Measurements from ENCODE around the gene RAI14.
"Not testable (repeated sequence)": the region's sequence is repeated elsewhere in the genome, so short reads cannot be mapped to it uniquely, and the experiment has no call there.

Gene RAI14

DNA sequence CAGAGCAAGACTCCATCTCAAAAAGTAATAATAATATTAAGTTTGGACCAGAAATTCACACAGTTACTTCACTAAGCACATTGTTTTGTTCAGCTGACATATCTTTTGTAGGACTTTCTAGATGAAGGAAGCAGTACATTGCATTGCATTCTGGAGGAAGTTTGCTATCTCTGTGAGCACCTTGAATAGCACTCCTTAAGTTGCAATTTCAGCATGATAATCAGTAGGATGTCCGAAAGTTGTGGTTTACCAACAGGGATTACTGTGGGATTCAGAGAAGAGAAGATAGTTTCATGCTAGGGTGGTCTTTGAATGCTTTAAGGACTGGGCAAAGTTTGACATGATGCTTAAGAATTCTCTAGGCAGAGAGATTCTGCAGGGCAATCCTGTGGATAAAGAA, 164.5 kb downstream of the RAI14 start:
- no peak for DNase-seq (ENCODE audit: low read depth)

DNA sequence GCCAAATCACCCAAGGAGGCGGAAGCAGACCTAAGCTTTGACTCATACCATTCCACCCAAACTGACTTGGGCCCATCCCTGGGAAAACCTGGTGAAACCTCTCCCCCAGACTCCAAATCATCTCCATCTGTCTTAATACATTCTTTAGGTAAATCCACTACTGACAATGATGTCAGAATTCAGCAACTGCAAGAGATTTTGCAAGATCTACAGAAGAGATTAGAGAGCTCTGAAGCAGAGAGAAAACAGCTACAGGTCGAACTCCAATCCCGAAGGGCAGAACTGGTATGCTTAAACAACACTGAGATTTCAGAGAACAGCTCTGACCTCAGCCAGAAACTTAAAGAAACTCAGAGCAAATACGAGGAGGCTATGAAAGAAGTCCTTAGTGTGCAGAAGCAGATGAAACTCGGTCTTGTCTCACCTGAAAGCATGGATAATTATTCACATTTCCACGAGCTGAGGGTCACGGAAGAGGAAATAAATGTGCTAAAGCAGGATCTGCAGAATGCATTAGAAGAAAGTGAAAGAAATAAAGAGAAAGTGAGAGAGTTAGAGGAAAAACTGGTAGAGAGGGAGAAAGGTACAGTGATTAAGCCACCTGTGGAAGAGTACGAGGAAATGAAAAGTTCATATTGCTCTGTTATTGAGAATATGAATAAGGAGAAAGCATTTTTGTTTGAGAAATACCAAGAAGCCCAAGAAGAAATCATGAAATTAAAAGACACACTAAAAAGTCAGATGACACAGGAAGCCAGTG, 167.0 kb downstream of the RAI14 start:
- DNase-seq (ENCODE audit: low read depth) = peak; percentile 37

DNA sequence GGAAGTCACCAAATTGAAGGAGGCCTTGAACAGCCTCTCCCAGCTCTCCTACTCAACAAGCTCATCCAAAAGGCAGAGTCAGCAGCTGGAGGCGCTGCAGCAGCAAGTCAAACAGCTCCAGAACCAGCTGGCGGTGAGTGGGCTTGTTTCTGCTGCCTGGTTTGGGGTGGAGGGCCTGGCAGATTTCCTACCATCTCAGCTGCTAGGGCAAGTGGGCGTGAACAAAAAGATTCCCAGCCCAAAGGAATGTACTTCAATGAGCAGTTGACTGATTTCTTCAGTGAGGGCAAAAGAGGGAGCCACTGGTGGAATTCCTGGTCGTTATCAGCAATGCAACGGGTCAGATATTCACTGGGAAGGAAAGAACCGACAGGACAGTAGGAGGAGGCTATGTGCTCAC, 170.2 kb downstream of the RAI14 start:
- no peak for DNase-seq (ENCODE audit: low read depth)

DNA sequence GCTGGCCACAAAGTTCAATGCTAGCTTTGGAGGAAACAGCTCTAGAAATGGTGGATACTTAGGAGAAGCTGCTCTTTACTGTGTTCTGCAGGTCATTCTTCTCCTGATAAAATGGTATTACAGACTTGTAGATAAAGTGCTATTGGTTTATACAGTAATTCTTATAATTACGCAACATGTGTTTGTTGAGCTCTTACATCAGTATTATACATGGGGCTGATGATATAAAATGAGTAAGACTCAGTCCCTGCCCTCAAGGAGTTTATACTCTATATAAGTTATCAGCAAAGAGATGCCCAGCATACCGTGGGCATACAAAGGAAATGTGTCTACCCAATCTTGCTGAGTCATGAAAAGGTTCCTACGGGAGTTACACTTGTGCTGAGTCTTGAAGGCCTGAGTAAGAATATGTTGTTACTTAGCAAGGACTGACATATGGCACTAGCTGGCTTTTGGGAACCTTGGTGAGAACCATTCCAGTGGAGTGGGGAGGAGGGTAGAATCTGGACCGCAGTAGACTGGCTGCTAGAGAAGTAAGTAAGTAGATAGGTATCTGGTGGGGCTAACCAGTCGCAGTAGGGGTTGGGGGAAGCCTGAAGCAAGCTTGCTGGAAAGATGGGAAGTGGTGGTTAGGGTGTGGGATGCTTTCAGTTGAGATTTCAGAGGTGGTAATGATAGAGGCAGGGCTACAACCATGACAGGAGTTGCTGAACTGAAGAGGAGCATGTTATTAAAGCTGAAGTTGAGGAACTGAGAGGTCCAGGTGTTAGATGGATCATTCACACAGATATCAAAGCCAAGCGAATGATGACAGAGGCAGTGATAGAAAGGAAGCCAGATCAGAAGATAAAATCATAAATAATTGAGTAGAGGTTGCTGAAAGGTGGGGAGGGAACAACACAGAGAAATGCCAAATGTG, 171.7 kb downstream of the RAI14 start:
- no peak for DNase-seq (ENCODE audit: low read depth)

DNA sequence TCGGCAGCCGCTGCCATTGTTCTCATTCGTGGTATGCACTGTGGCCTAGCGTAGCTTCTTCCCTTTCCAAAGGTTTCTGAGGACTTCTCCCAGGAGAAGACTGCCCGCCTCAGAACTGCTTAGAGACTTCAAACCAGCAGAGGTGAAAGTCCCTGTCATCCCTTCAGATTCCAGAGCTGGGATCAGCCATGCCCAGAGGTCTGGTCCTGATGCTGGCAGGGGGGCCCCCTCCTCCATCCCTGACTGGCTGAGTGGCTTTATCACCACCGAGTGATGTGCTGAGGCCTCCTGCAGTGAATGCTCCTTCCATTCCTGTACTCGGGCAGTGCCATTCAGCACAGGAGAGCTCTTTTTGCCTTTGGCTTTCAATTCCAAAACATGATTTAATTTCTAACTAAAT, 174.7 kb downstream of the RAI14 start:
- not testable (repeated sequence) for DNase-seq (ENCODE audit: low read depth)

DNA sequence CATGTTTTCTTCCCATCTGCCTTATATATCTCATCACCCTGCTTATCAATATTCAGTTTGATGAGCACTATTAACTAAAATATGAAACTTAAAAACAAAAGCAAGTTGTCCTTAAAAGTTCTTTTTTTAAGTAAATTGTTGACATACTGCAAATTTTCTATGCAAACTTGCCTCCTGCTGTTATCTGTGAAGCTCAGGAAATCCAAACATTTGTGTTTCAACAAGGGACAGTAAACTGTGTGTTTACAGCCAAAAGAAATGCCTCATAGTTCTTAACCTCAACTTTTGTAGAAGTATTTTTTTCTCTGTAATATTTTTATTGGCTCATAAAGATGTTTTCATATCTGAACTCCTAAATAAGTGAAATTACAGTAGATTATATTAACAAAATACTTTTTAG, 175.2 kb downstream of the RAI14 start:
- DNase-seq (ENCODE audit: low read depth) = no peak

DNA sequence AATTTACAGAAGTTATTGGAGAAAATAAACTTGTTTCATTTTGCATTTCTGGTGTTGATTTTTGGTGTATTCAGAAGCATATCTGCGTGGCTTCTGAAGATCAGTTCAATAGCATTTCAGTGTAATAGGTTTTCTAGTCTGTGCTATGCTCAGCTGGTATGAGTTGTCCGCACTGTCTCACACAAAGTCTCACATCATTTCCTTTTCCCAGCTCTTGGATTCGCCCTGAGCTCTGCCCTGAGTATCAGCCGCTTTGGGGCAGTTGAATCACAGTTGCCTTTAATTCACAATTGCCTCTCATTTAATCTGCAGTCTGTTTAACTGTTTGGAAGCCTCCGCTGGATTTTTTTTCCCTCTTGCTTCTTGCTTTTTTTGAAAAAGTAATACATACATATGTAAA, 176.4 kb downstream of the RAI14 start:
- no peak for DNase-seq (ENCODE audit: low read depth)

DNA sequence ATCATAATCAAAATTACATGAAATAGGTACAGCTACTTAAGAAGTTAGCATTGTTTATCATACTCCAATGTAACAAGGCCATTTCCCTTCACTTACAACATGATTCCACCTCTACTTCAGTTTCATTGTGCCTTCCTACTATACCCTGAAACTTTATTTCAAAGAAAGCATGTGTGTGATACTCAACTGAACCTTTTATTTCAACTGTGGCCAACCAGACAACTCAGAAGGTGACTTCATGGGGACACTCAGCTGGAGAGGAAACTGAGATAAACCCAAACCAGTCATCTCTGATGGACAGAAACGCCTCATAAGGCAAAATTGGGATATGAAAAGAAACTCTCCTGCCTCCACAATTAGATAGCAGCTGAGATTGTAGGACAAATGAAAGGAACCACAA, 177.0 kb downstream of the RAI14 start:
- DNase-seq (ENCODE audit: low read depth) = no peak

DNA sequence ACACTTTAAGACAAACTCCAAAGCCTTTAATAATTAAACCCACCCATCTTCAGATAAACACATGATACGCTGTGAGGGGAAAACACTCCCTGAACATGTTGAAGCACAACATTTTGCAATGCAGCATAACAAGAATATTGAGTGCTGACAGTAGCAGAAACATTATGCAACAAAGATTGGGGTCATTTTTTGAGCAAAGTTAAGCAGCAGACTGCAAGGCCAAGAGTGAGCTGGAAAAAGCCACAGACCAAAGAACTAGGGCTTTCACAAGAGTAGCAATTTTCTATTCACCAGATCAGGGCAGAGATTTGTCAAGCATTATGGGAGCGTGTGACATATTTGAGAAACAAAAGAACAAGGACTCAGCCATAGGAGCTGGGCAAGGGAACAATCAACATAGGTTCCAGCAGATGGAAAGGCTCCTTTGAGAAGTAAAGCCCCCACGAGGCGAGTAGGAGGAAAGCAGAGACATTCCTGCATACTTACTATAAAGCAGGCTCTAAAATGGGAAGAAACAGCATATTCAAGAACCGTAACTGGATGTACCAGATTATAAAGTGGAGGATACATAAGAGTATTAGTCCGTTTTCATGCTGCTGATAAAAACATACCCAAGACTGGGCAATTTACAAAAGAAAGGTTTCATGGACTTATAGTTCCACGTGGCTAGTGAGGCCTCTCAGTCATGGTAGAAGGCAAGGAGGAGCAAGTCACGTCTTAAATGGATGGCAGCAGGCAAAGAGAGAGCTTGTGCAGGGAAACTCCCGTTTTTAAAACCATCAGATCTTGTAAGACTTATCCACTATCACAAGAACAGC, 178.1 kb downstream of the RAI14 start:
- peak; percentile 3 for DNase-seq (ENCODE audit: low read depth)

DNA sequence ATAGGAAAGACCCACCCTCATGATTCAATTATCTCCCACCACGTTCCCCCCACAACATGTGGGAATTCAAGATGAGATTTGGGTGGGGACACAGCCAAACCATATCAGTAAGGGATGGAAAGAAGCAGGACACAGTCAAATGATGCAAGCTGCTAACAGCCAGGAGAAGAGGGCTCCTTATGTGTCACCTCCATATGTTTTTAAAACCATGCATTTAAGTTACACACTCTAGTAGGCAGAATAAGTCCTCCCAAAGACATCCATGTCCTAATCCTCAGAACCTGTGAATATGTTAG, 178.6 kb downstream of the RAI14 start:
- DNase-seq (ENCODE audit: low read depth) = no peak

DNA sequence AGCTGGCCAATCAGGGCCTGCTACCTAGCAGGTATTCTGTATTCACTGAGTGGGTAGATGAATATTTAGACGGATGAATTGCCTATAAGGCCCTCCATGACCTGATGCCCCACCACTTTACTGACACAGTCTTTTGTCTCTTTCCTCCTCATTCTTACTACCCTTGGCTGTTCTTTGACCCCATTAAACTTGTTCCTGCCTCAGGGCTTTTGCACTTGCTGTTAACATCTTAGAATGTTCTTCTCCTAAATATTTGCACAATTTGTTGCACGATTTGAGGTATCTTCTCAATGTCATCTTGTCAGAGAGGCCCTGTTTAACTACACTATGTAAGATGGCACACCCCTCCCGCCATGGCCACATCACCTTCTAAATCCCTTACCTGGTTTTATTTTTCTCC, 179.5 kb downstream of the RAI14 start:
- no peak for DNase-seq (ENCODE audit: low read depth)

DNA sequence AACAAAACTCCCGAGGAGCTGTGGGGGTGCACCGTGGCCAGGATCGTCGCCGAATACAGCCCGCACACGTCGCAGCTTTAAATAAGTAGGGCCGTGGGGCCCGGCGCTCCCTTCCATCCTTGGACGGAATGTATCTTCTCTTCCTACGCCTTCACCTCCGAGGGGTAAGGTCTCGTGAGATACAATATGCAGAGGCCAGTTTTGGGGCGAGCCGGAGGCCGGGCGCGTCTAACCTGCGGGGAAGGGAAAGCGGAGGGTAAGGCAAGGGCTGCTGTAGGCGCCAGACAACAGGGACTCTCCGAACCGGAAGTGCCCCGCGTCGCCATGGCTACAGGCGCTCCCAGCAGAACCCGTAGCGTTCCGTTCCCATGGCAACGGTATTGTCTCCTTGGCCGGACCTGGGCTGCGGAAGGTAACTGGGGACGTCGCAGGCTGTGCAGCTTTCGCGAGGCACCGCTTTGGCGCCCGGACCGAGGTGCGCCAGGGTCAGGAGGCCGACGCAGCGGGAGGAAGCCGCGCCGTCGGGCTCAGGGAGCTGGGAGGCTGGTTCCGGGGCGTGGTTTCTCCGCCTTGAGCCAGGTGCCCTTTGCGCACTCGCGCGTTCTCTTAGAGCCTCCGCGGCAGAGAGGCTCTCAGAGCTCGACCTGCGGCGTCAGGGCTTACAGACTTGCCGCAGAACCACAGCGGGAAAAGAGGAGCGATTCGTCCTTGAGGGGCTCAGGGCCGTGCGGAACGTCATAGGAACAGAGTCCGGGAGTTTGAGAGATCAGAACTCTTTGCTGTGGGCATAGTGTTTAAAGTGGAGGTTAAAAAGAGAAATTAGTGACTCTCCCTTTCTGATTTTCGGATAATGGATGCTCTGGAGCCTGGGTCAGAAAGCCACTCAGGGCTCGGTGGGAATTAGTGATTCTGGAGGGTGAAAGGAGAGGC, 182.9 kb downstream of the RAI14 start, which contains the start of gene TTC23L:
Gene TTC23L (plus strand): TSS at position 380 of the 930 bp plus-strand sequence. CDS start 1,508 bp downstream, outside the sequence.
- DNase-seq (ENCODE audit: low read depth) = peak; percentile 74

DNA sequence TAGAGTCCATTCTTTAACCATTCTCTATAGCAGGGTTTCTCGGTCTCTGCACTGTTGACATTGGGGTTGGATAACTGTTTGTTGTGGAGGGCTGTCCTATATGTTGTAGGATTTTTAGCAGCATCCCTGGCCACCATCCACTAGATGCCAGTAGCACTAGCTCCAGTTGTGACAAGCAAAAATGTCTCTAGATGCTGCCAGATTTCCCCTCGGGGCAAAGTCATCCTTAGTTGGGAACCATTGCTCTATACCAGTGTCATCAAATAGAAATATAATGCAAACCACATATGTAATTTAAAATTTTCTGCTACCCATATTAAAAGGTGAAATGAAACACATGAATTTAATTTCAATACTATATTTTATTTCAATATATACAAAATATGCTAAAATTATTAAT, 185.7 kb downstream of the RAI14 start:
- DNase-seq (ENCODE audit: low read depth) = no peak

DNA sequence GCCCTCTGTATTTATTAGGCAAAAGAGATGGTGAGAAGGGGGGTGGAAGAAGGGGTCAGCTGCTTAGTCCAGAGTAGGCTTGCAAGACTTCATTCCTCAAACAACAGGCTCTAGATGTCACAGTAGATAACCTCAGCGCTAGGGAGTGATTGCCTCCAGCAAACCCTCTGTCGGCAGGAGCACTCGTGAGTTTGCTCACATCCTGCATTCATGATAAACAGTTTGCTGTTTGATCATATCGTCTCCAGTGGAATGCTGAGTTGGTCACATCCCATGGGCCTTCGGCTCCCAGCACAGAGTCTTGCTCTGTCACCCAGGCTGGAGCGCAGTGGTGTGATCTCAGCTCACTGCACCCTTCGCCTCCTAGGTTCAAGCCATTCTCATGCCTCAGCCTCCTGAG, 186.4 kb downstream of the RAI14 start:
- DNase-seq (ENCODE audit: low read depth) = no peak

DNA sequence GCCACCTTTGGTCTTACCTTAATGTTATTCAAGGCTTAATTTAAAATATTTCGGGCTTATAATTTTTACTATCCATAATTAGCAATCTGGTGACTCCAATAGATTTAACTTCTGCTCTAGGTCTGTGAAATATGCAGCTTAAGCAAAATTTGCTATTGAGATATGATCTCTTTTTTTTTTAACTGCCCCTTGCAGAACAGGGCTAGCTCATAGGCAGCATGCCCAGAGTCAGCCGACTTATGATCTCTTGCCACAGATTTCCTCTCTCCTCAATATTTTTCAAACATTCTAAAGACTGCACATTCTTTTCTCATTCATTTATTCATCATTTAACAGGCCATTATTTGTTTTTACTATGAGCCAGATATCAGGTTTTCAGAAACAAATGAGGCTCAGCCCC, 187.4 kb downstream of the RAI14 start:
- peak; percentile 57 for DNase-seq (ENCODE audit: low read depth)

DNA sequence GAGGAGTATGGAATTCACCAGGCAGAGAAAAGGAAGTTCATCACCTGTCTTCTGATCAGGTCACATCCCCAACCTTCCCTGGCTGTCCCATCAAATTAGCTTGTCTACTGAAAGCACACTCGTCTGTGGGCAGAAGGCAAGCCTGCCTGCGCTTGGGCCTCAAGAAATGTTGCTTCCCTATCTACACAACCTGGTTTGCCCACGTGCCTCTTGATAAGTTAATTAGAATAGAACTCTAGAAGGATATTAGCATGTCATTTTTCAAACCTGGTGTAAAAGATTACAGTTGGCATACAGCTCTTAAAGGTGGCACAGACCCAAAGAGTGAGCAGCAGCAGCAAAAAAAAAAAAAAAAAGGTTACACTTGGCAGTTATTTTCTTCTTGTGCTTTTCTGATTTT, 188.0 kb downstream of the RAI14 start:
- DNase-seq (ENCODE audit: low read depth) = no peak

DNA sequence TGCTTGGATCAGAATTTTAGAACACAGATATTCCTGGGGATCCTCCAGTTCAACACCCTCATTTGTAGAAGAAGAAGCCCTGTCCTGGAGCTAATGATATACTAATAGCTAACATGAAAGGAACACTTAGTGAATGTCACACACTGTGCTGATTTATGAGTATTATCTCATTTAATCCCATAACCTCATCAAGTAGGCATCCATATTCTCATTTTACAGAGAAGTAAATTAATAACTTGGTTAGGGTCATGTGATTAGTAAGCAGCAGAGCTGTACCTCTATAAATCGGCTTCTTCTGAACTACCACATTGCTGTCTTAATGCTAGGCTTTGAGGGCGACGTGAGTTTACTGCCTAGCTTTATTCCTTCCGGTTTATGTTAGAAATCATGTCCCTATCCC, 188.9 kb downstream of the RAI14 start:
- no peak for DNase-seq (ENCODE audit: low read depth)

DNA sequence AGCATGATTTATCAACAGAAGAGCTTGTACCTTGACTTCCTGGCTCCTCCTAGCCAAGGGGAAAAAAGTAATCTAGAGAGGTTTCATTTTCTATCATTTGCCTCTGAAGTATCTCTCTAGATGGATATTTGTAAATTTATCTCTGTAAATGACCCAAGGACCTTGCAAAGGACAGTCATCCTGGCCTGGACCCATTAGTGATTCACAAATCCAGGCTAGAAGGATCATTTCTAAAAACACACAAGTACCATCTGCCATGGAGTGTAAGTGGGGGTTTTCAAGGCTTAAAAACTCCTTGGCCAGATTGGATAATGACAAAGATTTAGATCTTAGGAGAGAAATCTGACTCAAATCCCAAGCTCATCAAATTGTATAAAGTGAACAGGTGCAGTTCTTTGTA, 190.9 kb downstream of the RAI14 start:
- no peak for DNase-seq (ENCODE audit: low read depth)

DNA sequence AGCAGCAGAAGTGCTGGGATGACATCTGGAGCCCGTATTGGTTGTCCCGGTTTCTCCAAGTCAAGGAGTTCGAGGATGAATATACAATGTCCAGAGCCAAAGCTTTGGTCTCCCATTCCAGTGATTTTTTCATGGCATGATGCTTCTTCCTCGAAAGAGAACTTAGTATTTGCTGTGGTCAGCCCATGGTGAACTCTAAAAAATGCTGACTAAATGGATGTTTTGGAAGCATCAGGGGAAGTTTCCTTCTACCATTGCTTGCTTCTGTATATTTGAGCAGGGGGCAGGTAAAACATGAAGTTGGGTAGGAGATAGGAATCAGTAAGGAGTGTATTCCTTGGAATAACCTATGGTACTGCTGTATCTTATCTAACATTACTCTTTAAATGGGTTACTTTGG, 191.4 kb downstream of the RAI14 start:
- DNase-seq (ENCODE audit: low read depth) = no peak

DNA sequence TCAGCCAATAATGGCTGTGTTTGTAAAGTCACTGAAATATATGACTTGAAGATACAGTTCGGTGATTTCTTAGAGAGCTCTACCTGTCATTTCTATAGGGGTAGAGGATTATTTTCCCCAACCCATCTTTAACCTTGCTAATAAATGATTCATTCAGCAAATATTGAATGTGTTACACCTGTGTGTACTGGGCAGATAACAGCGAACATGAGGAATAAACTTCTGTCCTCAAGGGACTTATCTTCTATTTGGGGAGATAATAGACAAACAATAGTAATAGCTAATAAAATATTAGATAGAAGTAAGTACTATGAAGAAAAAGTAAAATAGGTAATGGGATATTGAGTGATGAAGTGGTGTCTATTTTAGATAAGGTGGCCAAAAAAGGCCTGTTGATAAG, 192.1 kb downstream of the RAI14 start:
- DNase-seq (ENCODE audit: low read depth) = no peak

DNA sequence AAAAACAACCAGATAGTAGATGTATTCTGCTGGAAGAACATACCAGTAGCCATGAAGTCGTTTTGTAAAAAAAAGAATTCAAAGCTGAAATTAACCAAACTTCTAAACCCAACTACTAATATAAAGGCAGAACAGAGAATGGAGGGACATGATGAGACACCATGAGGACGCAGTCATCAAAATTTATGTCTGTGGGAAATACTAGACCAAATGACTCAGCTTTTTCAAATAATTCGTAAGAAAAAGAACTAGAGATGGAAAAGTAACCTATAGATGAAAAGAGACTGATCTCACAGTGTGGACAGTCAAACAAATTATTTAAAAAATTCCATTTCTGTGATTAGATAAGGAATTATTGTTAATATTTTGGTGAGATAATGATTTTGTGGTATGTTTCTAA, 193.1 kb downstream of the RAI14 start:
- DNase-seq (ENCODE audit: low read depth) = no peak
